ENCODE measurements around the gene TLDC2.
"Not testable (repeated sequence)": the region's sequence is repeated elsewhere in the genome, so short reads cannot be mapped to it uniquely, and the experiment has no call there.

GRCh38 chr20:36841030-36841429 is 34.9 kb upstream of the TLDC2 start:
- not testable (repeated sequence) for TF ChIP-seq POLR2A (IDR thresholded peaks at IDR 0.05; ENCODE audit: control extremely low read depth in 1 of 2, low read depth in 2 of 2, low read length in 2 of 2); CTCF (IDR thresholded peaks at IDR 0.05; ENCODE audit: control extremely low read depth in 1 of 3, insufficient read depth in 1 of 3, low read depth in 1 of 3, low read length in 3 of 3); CHD1 (IDR thresholded peaks at IDR 0.05; ENCODE audit: low read depth, low read length); GTF2F1 (IDR thresholded peaks at IDR 0.05; ENCODE audit: borderline replicate concordance, low read depth, low read length); MAFK (IDR thresholded peaks at IDR 0.05; ENCODE audit: low read depth, low read length); HDAC2 (IDR thresholded peaks at IDR 0.05; ENCODE audit: borderline replicate concordance in 1 of 2, low read depth in 2 of 2, low read length in 2 of 2); RFX5 (IDR thresholded peaks at IDR 0.05; ENCODE audit: borderline replicate concordance, low read depth, low read length); SP1 (IDR thresholded peaks at IDR 0.05; ENCODE audit: low read depth, low read length); EZH2 (IDR thresholded peaks at IDR 0.05; ENCODE audit: low read depth, low read length, severe bottlenecking); NANOG (IDR thresholded peaks at IDR 0.05; ENCODE audit: insufficient read depth, low read depth, low read length, poor library complexity, severe bottlenecking)

Data from H1 (cell line).